Measurements from ENCODE around the gene CADM1.

Gene CADM1

DNA sequence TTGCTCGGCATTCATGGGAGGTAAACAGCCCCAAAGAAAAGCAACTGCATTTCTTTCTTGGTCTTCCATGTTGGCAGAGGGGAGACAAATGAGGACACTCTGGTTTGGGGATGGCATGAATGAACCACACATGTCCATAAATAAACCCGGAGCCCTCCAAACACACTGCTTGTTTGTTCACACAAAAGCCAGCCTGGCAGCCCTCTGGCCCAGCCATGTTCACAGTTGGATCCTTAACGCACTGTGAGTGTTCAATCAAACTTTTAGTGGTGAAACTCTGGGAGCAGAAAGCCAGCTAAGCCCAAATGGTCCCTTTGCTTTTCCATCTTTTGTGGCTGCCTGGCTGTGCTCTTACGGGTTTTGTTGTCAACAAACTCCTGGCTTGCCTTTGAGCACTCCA, 336.8 kb downstream of the CADM1 start:
- no peak for DNase-seq

DNA sequence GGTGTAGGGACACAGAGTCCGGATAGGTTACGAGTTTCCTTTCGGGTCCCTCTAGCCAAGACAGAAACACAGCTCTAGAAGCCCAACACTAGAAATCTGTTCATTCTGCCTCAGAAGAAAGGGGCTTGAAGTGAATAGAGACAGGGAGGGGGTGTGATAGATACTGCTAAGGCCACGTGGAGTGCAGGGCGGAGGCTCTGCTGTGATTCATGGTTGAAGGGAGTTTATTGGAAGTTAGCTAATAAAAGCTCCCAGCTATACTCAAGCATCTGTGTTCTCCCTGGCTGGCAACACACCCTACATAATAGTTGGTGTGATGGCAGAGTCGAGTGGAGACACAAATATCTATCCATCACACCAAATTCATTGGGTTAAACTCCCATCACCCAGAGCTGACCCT, 337.4 kb downstream of the CADM1 start:
- DNase-seq = no peak

- no peak for DNase-seq
Observed at GRCh38 chr11:115164774-115165173, 339.4 kb downstream of the CADM1 start.

- DNase-seq = no peak
Observed at GRCh38 chr11:115162919-115163318, 341.3 kb downstream of the CADM1 start.

DNA sequence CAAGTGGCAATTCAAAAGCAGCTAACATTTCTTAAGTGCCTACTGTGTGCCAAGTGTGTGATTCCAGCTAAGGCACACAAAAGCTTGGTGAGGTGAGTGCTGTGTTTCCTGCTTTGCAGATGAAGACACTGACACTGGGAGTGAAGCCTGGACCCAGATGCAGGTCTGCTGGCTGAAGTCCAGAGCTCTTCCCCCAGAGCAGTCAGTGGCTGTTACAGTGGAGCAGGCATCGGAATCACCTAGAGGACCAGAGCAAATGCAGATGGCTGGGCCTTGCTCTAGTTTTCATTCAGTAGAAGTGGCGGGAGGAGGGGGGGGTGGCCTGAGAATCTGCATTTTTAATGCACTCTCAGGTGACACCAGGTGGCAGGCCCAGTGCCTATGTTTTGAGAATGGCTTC, 342.3 kb downstream of the CADM1 start:
- DNase-seq = no peak

DNA sequence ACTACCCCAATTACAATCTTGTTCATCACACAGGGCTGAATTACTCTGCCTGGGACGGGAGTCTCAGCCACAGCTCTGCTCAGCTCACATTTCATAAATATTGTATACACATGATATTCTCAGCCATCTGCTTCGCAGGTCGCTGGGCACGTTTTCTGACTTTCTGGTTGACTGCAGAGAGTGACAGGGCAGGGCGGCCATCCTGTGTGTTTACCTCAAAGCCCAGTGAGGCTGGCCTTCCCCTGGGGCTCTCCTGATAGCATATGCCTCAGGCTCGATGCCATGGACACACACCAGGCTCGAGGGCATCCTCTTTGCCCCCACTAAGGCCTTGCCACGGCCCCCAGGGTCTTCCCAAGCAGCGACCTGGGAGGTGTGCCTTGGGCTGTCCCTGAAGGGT, 345.0 kb downstream of the CADM1 start:
- DNase-seq = no peak

GRCh38 chr11:115158053-115158452, 346.2 kb downstream of the CADM1 start:
- no peak for DNase-seq

- no peak for DNase-seq
Observed at GRCh38 chr11:115157247-115157646, 347.0 kb downstream of the CADM1 start.

DNA sequence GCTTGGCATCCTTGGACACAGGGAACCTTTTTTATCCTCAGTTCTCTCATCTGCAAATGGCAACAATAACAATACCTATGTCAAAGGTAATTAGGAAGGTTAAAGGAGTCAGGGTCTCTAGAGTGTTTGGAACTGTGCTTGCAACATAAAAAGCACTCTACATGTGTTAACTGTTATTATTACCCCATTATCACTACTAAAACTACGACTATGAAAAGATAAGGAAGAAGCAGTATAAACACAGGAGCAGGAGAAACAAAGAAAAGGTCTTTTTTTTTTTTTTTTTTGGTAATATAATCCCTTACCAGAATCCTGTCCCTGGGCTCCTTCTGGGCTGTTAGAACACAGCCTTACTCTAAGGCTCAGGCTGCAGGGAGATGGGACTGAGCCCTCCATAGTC, 348.2 kb downstream of the CADM1 start:
- DNase-seq = no peak

DNA sequence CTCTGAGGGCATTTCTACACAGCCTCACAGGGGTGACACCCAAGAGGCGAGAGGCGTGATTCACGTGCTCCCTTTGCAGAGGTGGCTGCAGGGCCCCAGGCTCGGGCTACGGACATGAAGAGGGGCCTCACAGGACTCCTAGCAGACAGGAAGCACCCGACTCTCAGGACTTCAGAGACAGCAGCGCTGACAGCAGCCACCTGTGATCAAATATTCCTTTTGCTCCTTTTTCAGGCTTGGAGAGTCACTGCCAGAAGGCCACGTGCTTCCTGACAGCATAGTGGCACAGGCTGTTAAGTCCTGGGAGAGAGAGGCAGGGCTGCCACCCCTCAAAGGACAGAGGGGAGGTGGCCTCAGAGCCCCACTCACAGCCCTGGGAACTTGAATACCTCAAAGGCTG, 348.9 kb downstream of the CADM1 start:
- DNase-seq = no peak

DNA sequence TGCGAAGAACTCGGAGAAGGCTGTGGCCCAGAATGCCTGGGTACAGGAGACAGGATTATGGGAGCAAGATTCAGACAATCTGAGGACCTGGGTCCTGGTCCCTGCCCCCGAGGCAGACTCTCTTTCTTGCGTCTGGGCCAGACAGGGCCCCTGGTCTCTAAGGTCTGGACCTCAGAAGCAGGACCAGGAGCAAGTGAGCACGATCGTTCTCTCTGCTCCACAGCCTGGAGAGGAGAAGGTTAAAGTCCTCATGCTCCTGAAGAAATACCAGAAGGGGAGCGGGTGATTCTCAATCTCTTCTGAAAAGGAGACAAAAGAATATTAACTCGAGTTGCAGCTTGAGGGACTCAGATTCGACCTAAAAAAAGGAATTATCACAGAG, 349.9 kb downstream of the CADM1 start:
- no peak for DNase-seq

- DNase-seq = no peak
Observed at GRCh38 chr11:115153731-115154354, 350.4 kb downstream of the CADM1 start.

DNA sequence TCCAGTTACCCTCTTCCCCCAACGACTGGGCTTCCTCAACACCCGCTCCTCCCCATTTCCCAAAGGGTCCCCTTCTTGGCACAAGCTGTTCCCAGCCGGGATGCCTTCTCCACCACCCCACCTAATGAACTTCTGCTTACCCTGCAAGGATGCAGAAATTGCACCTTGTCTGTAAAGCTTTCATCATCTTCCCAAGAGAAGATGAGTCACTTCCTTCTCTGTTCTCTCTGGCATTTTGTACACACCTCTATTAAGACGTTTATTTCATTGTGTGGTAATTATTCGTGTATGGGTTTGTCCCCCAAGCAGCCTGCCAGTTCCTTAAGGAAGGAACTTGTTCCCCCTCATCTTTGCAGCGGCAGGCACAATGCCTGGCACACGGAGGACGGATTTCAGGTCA, 351.1 kb downstream of the CADM1 start:
- no peak for DNase-seq

GRCh38 chr11:115151010-115151409, 353.2 kb downstream of the CADM1 start:
- DNase-seq = no peak

- no peak for DNase-seq
Observed at GRCh38 chr11:115148691-115149090, 355.5 kb downstream of the CADM1 start.

DNA sequence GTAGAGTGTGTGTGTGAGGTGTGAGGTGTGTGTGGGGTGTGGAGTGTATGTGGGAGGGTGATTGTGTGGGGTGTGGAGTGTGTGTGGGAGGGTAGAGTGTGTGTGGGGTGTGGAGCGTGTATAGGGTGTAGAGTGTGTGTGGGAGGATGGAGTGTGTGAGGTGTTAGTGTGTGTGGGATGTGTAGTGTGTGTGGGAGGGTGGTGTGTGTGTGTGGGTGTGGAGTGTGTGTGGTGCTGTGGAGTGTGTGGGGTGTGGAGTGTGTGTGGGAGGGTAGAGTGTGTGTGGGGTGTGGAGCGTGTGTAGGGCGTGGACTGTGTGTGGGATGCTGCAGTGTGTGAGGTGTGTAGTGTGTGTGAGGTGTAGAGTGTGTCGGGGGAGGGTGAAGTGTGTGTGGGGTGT, 356.1 kb downstream of the CADM1 start:
- no peak for DNase-seq

GRCh38 chr11:115147243-115147807, 356.9 kb downstream of the CADM1 start:
- no peak for DNase-seq

GRCh38 chr11:115146425-115146824, 357.8 kb downstream of the CADM1 start:
- no peak for DNase-seq

- DNase-seq = peak; percentile 31
Observed at GRCh38 chr11:115145324-115145723, 358.9 kb downstream of the CADM1 start.

DNA sequence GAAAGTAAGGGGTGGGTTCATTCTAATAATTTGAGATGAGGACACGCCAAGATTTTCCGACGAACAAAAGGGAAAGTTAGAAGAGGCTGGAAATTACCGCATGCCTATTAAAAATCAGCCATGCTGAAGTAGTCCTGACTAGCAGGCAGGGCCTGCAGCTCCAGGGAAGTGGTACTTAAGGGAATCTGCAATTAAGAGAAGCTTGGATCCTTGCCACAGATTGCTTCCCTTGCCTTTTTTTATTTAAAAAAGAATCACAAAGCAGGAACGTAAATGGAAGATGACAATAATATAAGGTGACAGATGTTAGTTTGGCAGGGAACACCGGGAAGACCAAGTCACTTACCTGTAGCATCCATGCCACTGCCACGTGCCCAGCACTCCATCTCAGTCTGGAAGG, 359.3 kb downstream of the CADM1 start:
- peak; percentile 74 for DNase-seq

- no peak for DNase-seq
Observed at GRCh38 chr11:115144014-115144413, 360.2 kb downstream of the CADM1 start.

DNA sequence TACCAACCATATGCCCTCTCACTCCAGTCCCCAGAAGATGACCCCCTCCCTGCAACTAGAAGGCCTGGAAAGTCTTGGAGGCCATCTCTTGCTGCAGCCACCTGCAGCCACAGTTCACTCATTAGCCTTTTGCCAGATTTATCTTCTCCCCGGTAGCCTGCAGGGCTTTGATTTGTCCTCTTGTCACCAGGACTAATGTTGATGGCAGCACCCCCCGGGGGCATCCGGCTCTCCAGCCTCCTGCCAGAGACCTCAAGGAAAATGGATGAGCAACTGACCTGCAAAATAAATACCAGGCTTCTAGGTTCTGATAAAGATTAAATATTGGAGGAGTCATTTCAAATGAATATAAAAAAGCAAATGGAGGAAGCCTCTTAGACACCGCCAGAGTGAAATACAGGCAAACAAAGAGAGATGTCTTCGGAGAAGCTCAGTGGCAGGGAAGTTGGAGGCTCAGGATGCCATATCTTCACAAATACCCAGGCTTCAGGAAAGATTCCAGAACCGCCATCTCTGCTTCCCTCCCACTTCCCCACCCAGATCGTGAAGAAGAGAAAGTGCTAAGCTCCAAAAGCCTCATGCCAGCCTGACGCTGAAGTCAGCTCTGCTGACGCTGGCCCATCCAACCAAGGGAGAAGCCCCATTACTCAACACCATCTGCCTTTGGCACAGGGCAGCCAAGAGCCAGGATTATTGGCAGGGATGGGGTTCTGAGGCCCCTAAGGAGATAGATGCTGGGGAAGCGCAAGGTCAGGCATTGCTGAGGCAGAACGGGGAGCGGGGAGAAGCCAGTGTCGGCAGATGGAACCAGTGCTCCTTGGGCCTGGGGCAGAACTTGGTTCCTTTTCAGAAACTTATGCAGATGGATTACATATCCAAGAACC, 362.7 kb downstream of the CADM1 start:
- no peak for DNase-seq

DNA sequence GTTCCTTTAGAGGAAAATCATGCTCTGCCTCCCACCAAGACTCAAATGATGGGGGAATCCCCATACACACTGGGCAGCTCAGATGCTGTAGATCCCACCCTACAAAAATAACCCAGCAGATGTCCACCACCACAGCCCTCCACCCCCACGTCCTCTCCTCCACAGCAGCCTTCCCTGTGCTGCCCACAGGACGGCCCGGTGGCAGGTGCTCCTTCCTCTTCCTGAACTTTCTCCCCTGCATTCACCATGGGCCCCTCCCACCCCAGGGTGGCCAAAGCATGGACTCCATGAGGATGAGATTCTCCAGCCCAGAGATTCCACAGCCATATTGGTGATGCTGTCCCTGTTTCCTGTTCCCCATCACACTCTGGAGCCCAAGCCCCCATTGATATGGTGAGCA, 368.3 kb downstream of the CADM1 start:
- no peak for DNase-seq

- no peak for DNase-seq
Observed at GRCh38 chr11:115134926-115135325, 369.3 kb downstream of the CADM1 start.

Data from DMS153 (cell line).